Measurements from ENCODE around the gene CCT2.

The CCT2 gene

DNA sequence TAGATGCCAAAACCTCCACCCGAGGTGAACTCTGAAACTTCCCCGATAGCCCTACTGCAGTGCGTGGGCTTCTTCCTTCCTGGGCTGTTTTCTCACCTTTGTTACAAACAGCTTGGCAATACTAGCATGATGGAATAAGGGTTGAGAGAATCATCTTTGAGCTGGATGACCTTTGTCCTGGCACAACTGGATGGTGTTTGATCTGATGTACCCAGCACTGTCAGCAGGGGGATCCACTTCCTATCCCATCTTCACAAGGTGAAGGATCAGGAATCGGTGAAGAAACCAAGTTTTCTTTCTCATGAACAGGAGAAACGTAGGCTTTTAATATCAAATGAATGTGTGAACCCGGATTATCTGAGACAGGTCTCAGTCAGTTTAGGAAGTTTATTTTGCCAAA, 44.9 kb downstream of the CCT2 start:
- Histone ChIP-seq H3K9ac (ENCODE audit: low read length in 5 of 5) (no peak overlapping the region), H3K4me1 (ENCODE audit: control insufficient read depth in 5 of 5, insufficient read depth in 5 of 5, low read length in 5 of 5) (no peaks in the 10 kb centered on the region), H3K4me3 (ENCODE audit: low read depth in 1 of 5, low read length in 5 of 5) (no peak overlapping the region), H3K27ac (ENCODE audit: low read depth, low read length) (no peak overlapping the region), H3K9me3 (ENCODE audit: control insufficient read depth in 5 of 5, low read length in 5 of 5) (no peaks in the 10 kb centered on the region), H3K36me3 (ENCODE audit: control insufficient read depth in 5 of 5, insufficient read depth in 5 of 5, low read length in 5 of 5) (no peaks in the 10 kb centered on the region), H3K27me3 (ENCODE audit: control insufficient read depth in 5 of 5, insufficient read depth in 4 of 5, low read length in 5 of 5) (no peaks in the 10 kb centered on the region)

DNA sequence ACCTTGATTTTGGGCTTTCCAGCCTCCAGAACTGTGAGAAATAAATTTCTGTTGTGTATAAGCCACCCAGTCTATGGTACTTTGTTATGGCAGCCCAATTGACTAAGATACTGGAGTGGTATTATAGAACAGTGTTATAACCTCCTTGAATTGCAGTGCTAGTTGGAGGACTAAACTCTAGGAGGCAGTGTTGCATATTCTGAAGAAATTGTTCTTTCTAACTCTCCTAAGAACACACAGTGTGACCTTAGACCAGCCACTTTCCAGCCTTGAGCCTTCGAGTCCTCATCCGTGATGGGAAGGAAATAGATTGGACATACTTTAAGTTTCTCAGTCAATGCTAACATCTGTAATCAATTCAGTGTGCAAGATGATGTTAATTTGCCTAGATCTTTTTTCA, 47.8 kb downstream of the CCT2 start:
- H3K4me1 ChIP-seq (ENCODE audit: control insufficient read depth in 5 of 5, insufficient read depth in 5 of 5, low read length in 5 of 5), result no peaks in the 10 kb centered on the region
- H3K27me3 ChIP-seq (ENCODE audit: control insufficient read depth in 5 of 5, insufficient read depth in 4 of 5, low read length in 5 of 5), result no peaks in the 10 kb centered on the region
- no peaks in the 10 kb centered on the region for H3K36me3 ChIP-seq (ENCODE audit: control insufficient read depth in 5 of 5, insufficient read depth in 5 of 5, low read length in 5 of 5)
- H3K9me3 ChIP-seq (ENCODE audit: control insufficient read depth in 5 of 5, low read length in 5 of 5), result no peaks in the 10 kb centered on the region
- H3K9ac ChIP-seq (ENCODE audit: low read length in 5 of 5), result no peak overlapping the region
- no peak overlapping the region for H3K27ac ChIP-seq (ENCODE audit: low read depth, low read length)
- H3K4me3 ChIP-seq (ENCODE audit: low read depth in 1 of 5, low read length in 5 of 5), result no peak overlapping the region

DNA sequence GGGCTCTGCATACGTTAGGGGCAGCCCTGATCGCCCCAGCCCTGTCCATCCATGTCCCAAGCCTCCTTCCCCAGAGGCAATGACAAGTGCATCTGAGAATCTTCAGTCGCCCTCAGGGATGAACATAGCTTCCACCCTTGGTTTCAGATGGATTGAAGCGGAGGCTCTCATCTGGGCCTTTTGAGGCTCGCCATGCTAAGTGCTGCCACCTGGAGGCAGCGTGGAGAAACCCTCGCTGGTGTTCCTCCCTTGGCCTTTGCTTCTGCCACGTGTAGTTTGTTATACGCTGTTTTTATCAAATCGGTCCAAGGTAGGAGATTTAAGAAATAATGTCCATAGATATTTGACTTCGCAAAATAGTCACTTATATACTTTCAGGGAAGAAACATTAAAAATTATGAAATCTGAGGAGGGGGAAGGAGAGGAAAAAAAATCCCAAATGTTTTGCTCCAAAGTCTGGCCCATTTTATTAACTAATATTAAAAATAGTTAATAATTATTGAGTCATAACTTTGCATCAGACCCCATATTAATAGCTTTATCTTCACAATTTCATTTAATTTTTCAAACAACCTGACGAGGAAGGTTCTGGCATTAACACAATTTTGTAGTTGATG, 54.2 kb downstream of the CCT2 start:
- Histone ChIP-seq H3K4me1 (ENCODE audit: control insufficient read depth in 5 of 5, insufficient read depth in 5 of 5, low read length in 5 of 5) (no peaks in the 10 kb centered on the region), H3K27me3 (ENCODE audit: control insufficient read depth in 5 of 5, insufficient read depth in 4 of 5, low read length in 5 of 5) (no peaks in the 10 kb centered on the region), H3K27ac (ENCODE audit: low read depth, low read length) (no peak overlapping the region), H3K36me3 (ENCODE audit: control insufficient read depth in 5 of 5, insufficient read depth in 5 of 5, low read length in 5 of 5) (no peaks in the 10 kb centered on the region), H3K9ac (ENCODE audit: low read length in 5 of 5) (no peak overlapping the region), H3K4me3 (ENCODE audit: low read depth in 1 of 5, low read length in 5 of 5) (no peak overlapping the region), H3K9me3 (ENCODE audit: control insufficient read depth in 5 of 5, low read length in 5 of 5) (no peaks in the 10 kb centered on the region)

DNA sequence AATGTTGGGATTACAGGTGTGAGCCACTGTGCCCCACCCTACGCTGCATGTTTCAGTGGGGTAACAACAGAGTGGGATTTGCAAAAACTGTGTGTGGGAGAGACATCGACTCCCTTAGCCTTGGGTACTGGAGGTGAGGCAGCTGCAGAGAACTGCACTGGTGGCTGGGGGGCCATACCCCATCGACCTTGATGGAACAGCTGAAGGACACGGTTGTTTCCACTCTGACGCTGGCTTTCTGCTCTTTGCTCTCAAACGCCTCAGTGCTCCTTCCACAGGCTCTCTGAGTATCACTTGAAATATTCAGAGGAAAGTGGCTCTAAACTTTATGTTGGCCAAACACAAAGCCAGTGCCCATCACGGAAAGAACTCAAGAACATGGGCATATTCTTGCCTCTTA, 56.3 kb downstream of the CCT2 start:
- no peaks in the 10 kb centered on the region for H3K9me3 ChIP-seq (ENCODE audit: control insufficient read depth in 5 of 5, low read length in 5 of 5)
- H3K4me1 ChIP-seq (ENCODE audit: control insufficient read depth in 5 of 5, insufficient read depth in 5 of 5, low read length in 5 of 5), result peaks cover 0 to 4% (median 0%) of the 10 kb centered on the region in 5 donors
- no peaks in the 10 kb centered on the region for H3K27me3 ChIP-seq (ENCODE audit: control insufficient read depth in 5 of 5, insufficient read depth in 4 of 5, low read length in 5 of 5)
- no peak overlapping the region for H3K27ac ChIP-seq (ENCODE audit: low read depth, low read length)
- H3K4me3 ChIP-seq (ENCODE audit: low read depth in 1 of 5, low read length in 5 of 5), result no peak overlapping the region
- H3K9ac ChIP-seq (ENCODE audit: low read length in 5 of 5), result no peak overlapping the region
- H3K36me3 ChIP-seq (ENCODE audit: control insufficient read depth in 5 of 5, insufficient read depth in 5 of 5, low read length in 5 of 5), result no peaks in the 10 kb centered on the region

DNA sequence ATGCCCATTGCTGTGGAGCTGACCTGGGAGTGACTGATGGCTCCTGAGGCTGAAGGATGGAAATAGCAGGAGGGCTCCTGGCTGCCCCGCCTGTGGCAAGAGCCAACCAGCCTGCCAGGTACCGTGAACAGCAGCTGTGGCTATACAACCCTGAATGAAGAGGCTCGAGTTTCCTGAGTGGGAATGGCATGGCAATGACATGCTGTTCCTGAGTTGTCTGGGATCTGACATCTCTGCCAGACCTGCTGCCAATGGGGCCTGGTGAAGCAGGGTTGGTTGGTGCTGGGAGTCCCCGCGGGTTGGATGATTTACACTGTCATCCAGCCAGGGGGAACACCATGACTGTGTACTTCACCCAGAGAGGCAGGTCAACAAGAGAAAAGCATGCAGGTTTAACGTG, 57.3 kb downstream of the CCT2 start:
- no peaks in the 10 kb centered on the region for H3K9me3 ChIP-seq (ENCODE audit: control insufficient read depth in 5 of 5, low read length in 5 of 5)
- H3K36me3 ChIP-seq (ENCODE audit: control insufficient read depth in 5 of 5, insufficient read depth in 5 of 5, low read length in 5 of 5), result no peaks in the 10 kb centered on the region
- no peak overlapping the region for H3K4me3 ChIP-seq (ENCODE audit: low read depth in 1 of 5, low read length in 5 of 5)
- H3K4me1 ChIP-seq (ENCODE audit: control insufficient read depth in 5 of 5, insufficient read depth in 5 of 5, low read length in 5 of 5), result peaks cover 0 to 4% (median 0%) of the 10 kb centered on the region in 5 donors
- H3K27me3 ChIP-seq (ENCODE audit: control insufficient read depth in 5 of 5, insufficient read depth in 4 of 5, low read length in 5 of 5), result no peaks in the 10 kb centered on the region
- H3K27ac ChIP-seq (ENCODE audit: low read depth, low read length), result no peak overlapping the region
- H3K9ac ChIP-seq (ENCODE audit: low read length in 5 of 5), result no peak overlapping the region

DNA sequence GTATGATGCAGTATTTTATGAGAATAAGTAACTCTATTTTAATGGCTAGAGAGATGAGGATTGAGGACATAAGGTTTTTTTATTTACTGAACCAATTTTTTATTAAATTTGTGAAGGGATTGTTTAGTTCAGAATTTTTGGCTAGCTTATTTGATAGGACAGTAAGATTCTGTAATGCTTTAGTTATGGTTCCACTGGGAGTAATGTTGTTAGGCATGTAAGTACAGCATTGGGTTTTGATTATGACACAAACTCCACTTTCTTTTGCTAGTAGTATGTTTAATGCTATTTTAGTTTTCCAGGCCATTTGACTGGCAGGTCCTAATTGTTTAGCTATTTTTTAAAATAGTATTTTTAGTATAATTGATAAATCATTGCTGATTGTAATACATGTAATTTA, 59.3 kb downstream of the CCT2 start:
- Histone ChIP-seq H3K27ac (ENCODE audit: low read depth, low read length) (no peak overlapping the region), H3K9me3 (ENCODE audit: control insufficient read depth in 5 of 5, low read length in 5 of 5) (no peaks in the 10 kb centered on the region), H3K36me3 (ENCODE audit: control insufficient read depth in 5 of 5, insufficient read depth in 5 of 5, low read length in 5 of 5) (no peaks in the 10 kb centered on the region), H3K9ac (ENCODE audit: low read length in 5 of 5) (no peak overlapping the region), H3K27me3 (ENCODE audit: control insufficient read depth in 5 of 5, insufficient read depth in 4 of 5, low read length in 5 of 5) (no peaks in the 10 kb centered on the region), H3K4me1 (ENCODE audit: control insufficient read depth in 5 of 5, insufficient read depth in 5 of 5, low read length in 5 of 5) (peaks cover 0 to 4% (median 0%) of the 10 kb centered on the region in 5 donors), H3K4me3 (ENCODE audit: low read depth in 1 of 5, low read length in 5 of 5) (no peak overlapping the region)

DNA sequence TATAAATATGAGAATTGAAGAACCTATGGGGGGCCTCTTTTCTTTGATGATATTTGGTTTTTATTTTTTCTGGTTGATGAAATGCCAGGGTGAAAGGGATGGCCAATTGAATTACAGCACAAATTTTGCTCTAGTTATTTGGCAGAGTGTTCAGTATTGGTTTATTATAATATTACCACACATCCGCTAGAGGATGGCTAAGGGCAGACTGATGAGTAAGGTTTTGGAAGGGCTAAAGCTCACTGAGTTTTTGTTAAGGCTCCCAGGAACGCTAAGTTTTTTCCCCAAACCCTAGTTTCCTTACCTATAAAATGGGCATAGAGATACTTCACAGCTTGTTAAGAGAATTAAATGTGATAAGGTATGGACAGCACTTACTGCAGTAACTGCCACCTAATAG, 59.8 kb downstream of the CCT2 start:
- no peak overlapping the region for H3K4me3 ChIP-seq (ENCODE audit: low read depth in 1 of 5, low read length in 5 of 5)
- H3K9ac ChIP-seq (ENCODE audit: low read length in 5 of 5), result no peak overlapping the region
- H3K27ac ChIP-seq (ENCODE audit: low read depth, low read length), result peak overlapping the region; percentile 20
- H3K36me3 ChIP-seq (ENCODE audit: control insufficient read depth in 5 of 5, insufficient read depth in 5 of 5, low read length in 5 of 5), result no peaks in the 10 kb centered on the region
- H3K4me1 ChIP-seq (ENCODE audit: control insufficient read depth in 5 of 5, insufficient read depth in 5 of 5, low read length in 5 of 5), result peaks cover 0 to 4% (median 0%) of the 10 kb centered on the region in 5 donors
- H3K9me3 ChIP-seq (ENCODE audit: control insufficient read depth in 5 of 5, low read length in 5 of 5), result no peaks in the 10 kb centered on the region
- H3K27me3 ChIP-seq (ENCODE audit: control insufficient read depth in 5 of 5, insufficient read depth in 4 of 5, low read length in 5 of 5), result no peaks in the 10 kb centered on the region

DNA sequence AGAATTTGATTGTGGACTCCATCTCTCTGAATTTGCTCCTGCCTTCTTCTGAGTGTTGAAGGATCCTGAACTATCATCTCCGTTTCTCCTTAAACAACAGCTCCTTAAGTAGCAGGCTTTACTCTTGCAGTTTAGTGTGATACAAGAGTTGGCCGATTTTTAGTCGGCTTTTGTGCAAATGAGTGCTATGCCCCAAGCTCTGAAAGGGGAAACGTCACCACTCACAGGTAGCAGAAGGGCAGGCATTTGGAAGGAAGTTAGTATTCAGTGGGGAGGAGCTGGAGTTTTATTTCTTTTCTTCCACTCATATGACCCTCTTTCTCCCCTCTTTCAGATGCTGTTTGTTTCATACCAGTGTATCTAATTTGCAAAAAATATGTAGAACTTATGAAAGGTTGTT, 61.9 kb downstream of the CCT2 start:
- H3K36me3 ChIP-seq (ENCODE audit: control insufficient read depth in 5 of 5, insufficient read depth in 5 of 5, low read length in 5 of 5), result no peaks in the 10 kb centered on the region
- H3K4me1 ChIP-seq (ENCODE audit: control insufficient read depth in 5 of 5, insufficient read depth in 5 of 5, low read length in 5 of 5), result peaks cover 0 to 4% (median 0%) of the 10 kb centered on the region in 5 donors
- H3K9me3 ChIP-seq (ENCODE audit: control insufficient read depth in 5 of 5, low read length in 5 of 5), result no peaks in the 10 kb centered on the region
- H3K27ac ChIP-seq (ENCODE audit: low read depth, low read length), result no peak overlapping the region
- no peak overlapping the region for H3K9ac ChIP-seq (ENCODE audit: low read length in 5 of 5)
- no peaks in the 10 kb centered on the region for H3K27me3 ChIP-seq (ENCODE audit: control insufficient read depth in 5 of 5, insufficient read depth in 4 of 5, low read length in 5 of 5)
- H3K4me3 ChIP-seq (ENCODE audit: low read depth in 1 of 5, low read length in 5 of 5), result no peak overlapping the region

DNA sequence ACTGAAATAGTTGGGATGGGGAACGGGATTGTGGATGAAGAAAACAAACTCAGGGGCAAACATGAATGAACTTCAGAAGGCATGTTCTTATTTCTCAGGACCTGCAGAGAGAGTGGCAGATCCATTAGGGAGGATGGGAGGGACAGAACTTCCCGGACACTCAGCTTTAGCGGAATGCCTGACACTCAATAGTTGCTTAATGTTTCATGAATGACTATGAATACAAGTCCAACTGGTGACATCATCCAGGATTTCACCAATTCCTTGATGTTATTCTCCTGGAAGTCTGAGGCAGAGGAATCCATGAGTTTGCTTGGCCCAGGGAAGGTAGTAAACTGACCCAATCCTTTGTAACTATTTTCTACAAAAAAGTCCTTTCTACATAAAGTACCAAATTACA, 63.2 kb downstream of the CCT2 start:
- no peaks in the 10 kb centered on the region for H3K9me3 ChIP-seq (ENCODE audit: control insufficient read depth in 5 of 5, low read length in 5 of 5)
- no peak overlapping the region for H3K27ac ChIP-seq (ENCODE audit: low read depth, low read length)
- H3K27me3 ChIP-seq (ENCODE audit: control insufficient read depth in 5 of 5, insufficient read depth in 4 of 5, low read length in 5 of 5), result no peaks in the 10 kb centered on the region
- peaks cover 0 to 4% (median 0%) of the 10 kb centered on the region in 5 donors for H3K4me1 ChIP-seq (ENCODE audit: control insufficient read depth in 5 of 5, insufficient read depth in 5 of 5, low read length in 5 of 5)
- H3K36me3 ChIP-seq (ENCODE audit: control insufficient read depth in 5 of 5, insufficient read depth in 5 of 5, low read length in 5 of 5), result no peaks in the 10 kb centered on the region
- H3K9ac ChIP-seq (ENCODE audit: low read length in 5 of 5), result no peak overlapping the region
- no peak overlapping the region for H3K4me3 ChIP-seq (ENCODE audit: low read depth in 1 of 5, low read length in 5 of 5)

DNA sequence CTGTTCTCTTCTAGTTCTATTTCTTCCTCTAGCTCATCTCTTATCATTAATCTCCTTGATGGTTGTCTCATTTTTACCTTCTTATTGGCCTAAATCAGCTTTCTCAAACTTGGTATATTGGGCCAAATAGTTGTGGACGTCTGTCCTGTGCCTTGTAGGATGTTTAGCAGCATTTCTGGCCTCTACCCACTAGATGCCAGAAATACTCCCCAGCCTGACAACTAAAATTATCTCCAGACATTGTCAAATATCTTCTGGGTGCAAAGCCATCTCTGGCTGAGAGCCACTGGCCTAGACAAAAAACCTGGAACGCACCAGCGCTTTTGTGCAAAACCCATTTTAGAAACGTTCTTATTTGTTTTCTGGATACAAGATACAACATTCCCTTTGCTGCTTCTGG, 64.3 kb downstream of the CCT2 start:
- Histone ChIP-seq H3K27me3 (ENCODE audit: control insufficient read depth in 5 of 5, insufficient read depth in 4 of 5, low read length in 5 of 5) (no peaks in the 10 kb centered on the region), H3K4me1 (ENCODE audit: control insufficient read depth in 5 of 5, insufficient read depth in 5 of 5, low read length in 5 of 5) (peaks cover 0 to 4% (median 0%) of the 10 kb centered on the region in 5 donors), H3K27ac (ENCODE audit: low read depth, low read length) (no peak overlapping the region), H3K9me3 (ENCODE audit: control insufficient read depth in 5 of 5, low read length in 5 of 5) (no peaks in the 10 kb centered on the region), H3K9ac (ENCODE audit: low read length in 5 of 5) (no peak overlapping the region), H3K4me3 (ENCODE audit: low read depth in 1 of 5, low read length in 5 of 5) (no peak overlapping the region), H3K36me3 (ENCODE audit: control insufficient read depth in 5 of 5, insufficient read depth in 5 of 5, low read length in 5 of 5) (no peaks in the 10 kb centered on the region)

Data from subcutaneous abdominal adipose tissue (tissue), 5 donors.